Fibroblast of pulmonary artery (primary cell): ENCODE data around the gene OR1J1.

Experiments
- DNase-seq: peaks from one replicate; pipeline ENCODE4 v3.0.0-alpha.2; 2010; ENCODE audit warnings: low read depth
- H3K4me3 ChIP-seq: replicated peaks from 2 replicates; pipeline ENCODE4 v1.5.1; 2011; ENCODE audit warnings: low read depth, mild to moderate bottlenecking, control low read depth, low read length, moderate library complexity
- TF ChIP-seq, protein P1 (sequence below): IDR thresholded peaks from 2 replicates; pipeline ENCODE4 v1.5.1; 2011; ENCODE audit warnings: mild to moderate bottlenecking, control low read depth, low read length, inconsistent platforms; ENCODE audit errors: missing control alignments

Gene OR1J1

DNA sequence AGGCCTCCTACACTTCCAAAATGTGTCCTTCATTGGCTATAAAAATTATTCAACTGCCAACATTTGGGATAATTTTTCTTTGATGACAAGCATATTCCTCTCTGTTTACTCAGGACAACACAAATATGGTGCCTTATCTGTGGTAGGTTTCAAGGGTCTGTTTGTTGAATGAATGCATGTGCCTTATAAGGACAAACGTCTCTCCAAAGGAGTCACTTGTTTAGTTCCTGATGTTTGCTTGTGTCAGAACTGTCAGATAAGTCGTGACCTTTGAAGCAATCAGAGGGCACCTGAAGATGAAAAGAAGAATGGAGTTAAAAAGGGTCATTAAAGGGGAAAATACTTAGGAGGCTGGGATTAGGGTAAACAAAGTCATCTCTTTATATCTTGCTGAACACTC, 29.2 kb upstream of the OR1J1 start:
- no peak overlapping the region for H3K4me3 ChIP-seq
- TF ChIP-seq, protein P1, sequence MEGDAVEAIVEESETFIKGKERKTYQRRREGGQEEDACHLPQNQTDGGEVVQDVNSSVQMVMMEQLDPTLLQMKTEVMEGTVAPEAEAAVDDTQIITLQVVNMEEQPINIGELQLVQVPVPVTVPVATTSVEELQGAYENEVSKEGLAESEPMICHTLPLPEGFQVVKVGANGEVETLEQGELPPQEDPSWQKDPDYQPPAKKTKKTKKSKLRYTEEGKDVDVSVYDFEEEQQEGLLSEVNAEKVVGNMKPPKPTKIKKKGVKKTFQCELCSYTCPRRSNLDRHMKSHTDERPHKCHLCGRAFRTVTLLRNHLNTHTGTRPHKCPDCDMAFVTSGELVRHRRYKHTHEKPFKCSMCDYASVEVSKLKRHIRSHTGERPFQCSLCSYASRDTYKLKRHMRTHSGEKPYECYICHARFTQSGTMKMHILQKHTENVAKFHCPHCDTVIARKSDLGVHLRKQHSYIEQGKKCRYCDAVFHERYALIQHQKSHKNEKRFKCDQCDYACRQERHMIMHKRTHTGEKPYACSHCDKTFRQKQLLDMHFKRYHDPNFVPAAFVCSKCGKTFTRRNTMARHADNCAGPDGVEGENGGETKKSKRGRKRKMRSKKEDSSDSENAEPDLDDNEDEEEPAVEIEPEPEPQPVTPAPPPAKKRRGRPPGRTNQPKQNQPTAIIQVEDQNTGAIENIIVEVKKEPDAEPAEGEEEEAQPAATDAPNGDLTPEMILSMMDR, result no peak
- no peak for DNase-seq

DNA sequence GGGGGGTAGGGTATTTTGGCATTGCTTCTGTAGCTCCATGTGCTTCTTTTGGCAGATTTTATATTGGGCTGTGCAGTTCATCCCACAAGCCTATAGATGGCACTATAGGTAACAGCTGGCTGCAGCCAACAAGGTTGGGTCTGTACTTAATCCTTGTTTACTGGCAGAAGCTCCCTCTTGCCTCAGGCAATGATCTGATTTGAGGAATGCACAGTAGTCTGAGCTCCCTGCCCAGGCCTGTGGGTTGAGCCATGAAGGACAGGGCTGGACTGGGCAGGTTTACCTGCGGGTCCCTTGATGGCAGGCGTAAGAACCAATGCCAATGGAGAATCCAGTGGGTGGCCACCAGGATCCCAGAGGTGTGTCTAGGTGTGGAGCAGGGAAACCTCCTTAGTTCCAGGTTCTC, 21.2 kb upstream of the OR1J1 start:
- DNase-seq, result peak; percentile 64
- H3K4me3 ChIP-seq, result no peak overlapping the region
- TF ChIP-seq, protein P1, result peak; percentile 93

DNA sequence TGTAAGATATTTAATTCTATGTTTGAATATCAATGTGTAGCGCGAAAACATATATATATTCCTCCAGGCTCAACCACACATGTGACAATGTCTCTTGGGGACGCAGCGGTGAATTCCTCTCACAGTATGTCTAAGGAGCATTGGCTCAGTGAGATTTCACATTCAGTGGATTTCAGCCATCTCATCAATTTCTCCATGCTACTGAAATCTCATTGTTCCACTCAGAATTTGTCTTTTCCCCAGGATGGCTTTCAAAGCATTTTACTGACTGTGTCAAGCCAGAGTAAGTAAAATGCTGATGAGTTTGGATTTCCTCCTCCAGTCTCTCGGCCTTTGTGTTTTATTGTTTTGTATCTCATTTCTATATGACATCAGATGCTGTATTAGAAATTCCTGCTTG, 1.3 kb upstream of the OR1J1 start:
- no peak for DNase-seq
- no peak overlapping the region for H3K4me3 ChIP-seq
- TF ChIP-seq, protein P1, result no peak

GRCh38 chr9:122477346-122477745, 380 bp downstream of the OR1J1 start:
- TF ChIP-seq, protein P1, result no peak
- H3K4me3 ChIP-seq, result no peak overlapping the region
- DNase-seq, result no peak

- DNase-seq, result no peak
Measured at GRCh38 chr9:122475717-122476116, 2.0 kb downstream of the OR1J1 start.

GRCh38 chr9:122474561-122474960, 3.2 kb downstream of the OR1J1 start:
- TF ChIP-seq, protein P1, result no peak
- no peak for DNase-seq
- H3K4me3 ChIP-seq, result no peak overlapping the region

More at GRCh38 chr9:122475717-122476116, 2.0 kb downstream of the OR1J1 start:
- H3K4me3 ChIP-seq, result no peak overlapping the region
- TF ChIP-seq, protein P1, result no peak

- peak; percentile 69 for DNase-seq
- TF ChIP-seq, protein P1, result no peak
- H3K4me3 ChIP-seq, result no peak overlapping the region
Measured at GRCh38 chr9:122468735-122469134, 9.0 kb downstream of the OR1J1 start.
